B cell (primary cell): ENCODE measurements around the gene MTERF4. TPM values are rescaled to one million over a fixed set of nuclear protein-coding genes. Genes with fewer than 3 reads are reported as not detected.

Source experiments
- ATAC-seq: fragments of 200-7000 bp; cut with Tn5 transposase; one replicate; pipeline ENCODE4 v1.10.0; 2021; ENCODE audit warnings: low read depth, mild to moderate bottlenecking, moderate number of reproducible peaks, moderate library complexity
- CTCF ChIA-PET: fragments of 350-600 bp; sonication (Branson Sonifier 250); formaldehyde crosslinking; loops from one replicate; lab custom pipeline; 2021; ENCODE audit warnings: antibody characterized with exemption, inconsistent platforms; lab: Charles Lee
- POLR2A ChIA-PET: fragments of 350-600 bp; sonication (Branson Sonifier 250); formaldehyde crosslinking; loops from one replicate; lab custom pipeline; 2021; ENCODE audit warnings: antibody characterized with exemption; lab: Charles Lee
- DNase-seq: peaks from one replicate; pipeline ENCODE4 v3.0.0; 2013
- H2AFZ ChIP-seq: 2 replicates; pipeline ENCODE4 v1.6.1; 2012; ENCODE audit warnings: mild to moderate bottlenecking, low read depth, low read length; ENCODE audit not compliant: insufficient read depth, poor library complexity, severe bottlenecking
- H3K27ac ChIP-seq, 2 donors: 1 replicate in 1 of 2; 2 replicates in 1 of 2; pipeline ENCODE4 v1.5.1; 2012 to 2013; ENCODE audit warnings: low read length in 2 of 2, mild to moderate bottlenecking in 2 of 2, moderate library complexity in 1 of 2
- H3K27me3 ChIP-seq, 4 experiments: fragments of 200-600 bp in 1 of 4; sonication (generic) in 1 of 4; replicated peaks in 1 of 4; 1 replicate in 2 of 4; 2 replicates in 2 of 4; pipeline versions ENCODE4 v1.6.1 to v1.7.0; 2013 to 2016; ENCODE audit warnings: low read length in 3 of 4, mild to moderate bottlenecking in 2 of 4, mixed read lengths in 1 of 4, moderate library complexity in 1 of 4; ENCODE audit not compliant: insufficient read depth in 4 of 4, control insufficient read depth in 3 of 4; ENCODE audit errors: control extremely low read depth in 1 of 4
- H3K36me3 ChIP-seq, 2 experiments: replicated peaks in 1 of 2; 1 replicate in 1 of 2; 2 replicates in 1 of 2; pipeline versions ENCODE4 v1.6.1 to v1.7.1; 2013; ENCODE audit warnings: low read length in 1 of 2; ENCODE audit not compliant: insufficient read depth in 2 of 2, control insufficient read depth in 1 of 2; ENCODE audit errors: control extremely low read depth in 1 of 2, extremely low read depth in 1 of 2
- H3K4me1 ChIP-seq, 2 donors: fragments of 200-600 bp in 1 of 2; sonication (generic) in 1 of 2; 1 replicate in 1 of 2; 2 replicates in 1 of 2; pipeline versions ENCODE4 v1.5.1 to v1.6.1; 2013 to 2017; ENCODE audit warnings: low read length in 2 of 2; ENCODE audit not compliant: control insufficient read depth in 2 of 2, insufficient read depth in 2 of 2
- H3K4me2 ChIP-seq: replicated peaks from 2 replicates; pipeline ENCODE3; 2012; ENCODE audit warnings: mild to moderate bottlenecking, low read depth, low read length; ENCODE audit not compliant: poor library complexity, severe bottlenecking
- H3K4me3 ChIP-seq, 5 experiments: fragments of 200-600 bp in 1 of 5; sonication (generic) in 1 of 5; 1 replicate in 3 of 5; 2 replicates in 2 of 5; pipeline versions ENCODE4 v1.5.1 to v1.7.0; 2011 to 2016; ENCODE audit warnings: low read length in 4 of 5, mild to moderate bottlenecking in 4 of 5, low read depth in 2 of 5, control low read depth in 1 of 5, moderate library complexity in 1 of 5; ENCODE audit not compliant: insufficient read depth in 1 of 5; ENCODE audit errors: control extremely low read depth in 1 of 5, extremely low read depth in 1 of 5
- H3K79me2 ChIP-seq: fragments of 200-600 bp; sonication (generic); one replicate; pipeline ENCODE4 v1.6.0; 2016; ENCODE audit warnings: low read length; ENCODE audit not compliant: control insufficient read depth, insufficient read depth
- H3K9ac ChIP-seq: fragments of 200-600 bp; sonication (generic); 2 replicates; pipeline ENCODE4 v1.6.1; 2017; ENCODE audit warnings: mild to moderate bottlenecking, low read length, moderate library complexity
- H3K9me3 ChIP-seq, 3 donors: one replicate each; pipeline versions ENCODE4 v1.6.1 to v1.7.1; 2013; ENCODE audit warnings: low read length in 2 of 3; ENCODE audit not compliant: control insufficient read depth in 2 of 3, insufficient read depth in 1 of 3; ENCODE audit errors: control extremely low read depth in 1 of 3
- H4K20me1 ChIP-seq: 2 replicates; pipeline ENCODE4 v1.6.0; 2012; ENCODE audit warnings: mild to moderate bottlenecking, low read length; ENCODE audit not compliant: insufficient read depth, control insufficient read depth, poor library complexity, severe bottlenecking
- H3K27ac Mint-ChIP-seq: one replicate; pipeline ENCODE4 v1.8.0; 2021; ENCODE audit warnings: mixed read lengths
- H3K27me3 Mint-ChIP-seq: one replicate; pipeline ENCODE4 v1.8.0; 2021; ENCODE audit warnings: mixed read lengths
- H3K4me1 Mint-ChIP-seq: one replicate; pipeline ENCODE4 v1.8.0; 2021; ENCODE audit warnings: mixed read lengths
- H3K4me3 Mint-ChIP-seq: one replicate; pipeline ENCODE4 v1.8.0; 2021; ENCODE audit warnings: mixed read lengths
- H3K9me3 Mint-ChIP-seq: one replicate; pipeline ENCODE4 v1.8.0; 2022; ENCODE audit warnings: mixed read lengths; ENCODE audit not compliant: insufficient read depth
- EZH2 ChIP-seq: IDR thresholded peaks from 2 replicates; pipeline ENCODE4 v1.6.1; 2012; ENCODE audit warnings: borderline replicate concordance, low read depth, mild to moderate bottlenecking, moderate library complexity, low read length; ENCODE audit not compliant: insufficient read depth, poor library complexity, severe bottlenecking
- WGBS: methylation state at CpG from one replicate; pipeline ENCODE4 v1.1.5; 2013; ENCODE audit warnings: missing lambda C conversion rate; ENCODE audit not compliant: insufficient coverage; 5-methylcytosine and 5-hydroxymethylcytosine counted together
- intact Hi-C: fragments of 100-400 bp; cut with micrococcal nuclease; formaldehyde crosslinking; loops from one replicate; pipeline ENCODE4 v1.10.0; 2022
- polyA plus RNA-seq: library from polyadenylated mRNA; depleted of rRNA; stranded (reverse); fragments of >200 nt; gene quantifications from 2 replicates; pipeline ENCODE4 v1.2.3, GENCODE V29; 2012
- total RNA-seq, 2 donors: library from RNA; stranded (reverse); fragments of 120-200 nt in 1 of 2; gene quantifications; 1 replicate in 1 of 2; 2 replicates in 1 of 2; pipeline versions ENCODE4 v1.2.3 to v1.2.4, GENCODE V29; 2013 to 2022
- TF ChIP-seq, protein P1 (sequence below): fragments of 200-600 bp; IDR thresholded peaks from one replicate; pipeline ENCODE4 v1.8.0; 2022; ENCODE audit warnings: antibody characterized with exemption, mild to moderate bottlenecking

The MTERF4 gene
- total and polyA plus RNA-seq, 2 donors (not counting 1 experiment from before 2014, with no cell fraction given): 88.7 to 153 TPM

DNA sequence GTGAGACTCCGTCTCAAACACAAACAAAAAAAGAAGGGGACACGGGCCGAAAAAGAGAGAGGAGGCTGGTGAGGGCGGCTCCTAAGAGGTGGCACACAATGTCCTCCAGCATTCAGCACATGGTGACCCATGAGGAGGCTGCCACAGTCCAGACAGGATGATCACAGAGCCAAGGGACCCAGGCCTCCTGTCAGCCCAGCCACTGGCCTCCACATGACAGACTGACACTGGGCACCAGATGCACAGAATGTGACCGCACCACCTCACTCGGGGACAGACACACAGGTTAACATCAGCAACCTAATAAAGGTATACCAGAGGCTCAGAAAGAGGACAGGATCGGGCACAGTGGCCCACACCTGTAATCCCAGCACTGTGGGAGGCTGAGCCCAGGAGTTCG, 26.2 kb upstream of the MTERF4 start:
- H3K9me3 Mint-ChIP-seq: no peaks in the 10 kb centered on the region
- DNase-seq: no peak
- no peaks in the 10 kb centered on the region for H3K27me3 ChIP-seq
- H3K4me1 Mint-ChIP-seq: peaks cover 61% of the 10 kb centered on the region
- peak overlapping the region; percentile 99 for H3K27ac Mint-ChIP-seq
- CTCF ChIA-PET: no interaction called here
- H3K27ac ChIP-seq: peak overlapping the region; percentile 94 to 97
- TF ChIP-seq EZH2: no peak
- TF ChIP-seq, protein P1, sequence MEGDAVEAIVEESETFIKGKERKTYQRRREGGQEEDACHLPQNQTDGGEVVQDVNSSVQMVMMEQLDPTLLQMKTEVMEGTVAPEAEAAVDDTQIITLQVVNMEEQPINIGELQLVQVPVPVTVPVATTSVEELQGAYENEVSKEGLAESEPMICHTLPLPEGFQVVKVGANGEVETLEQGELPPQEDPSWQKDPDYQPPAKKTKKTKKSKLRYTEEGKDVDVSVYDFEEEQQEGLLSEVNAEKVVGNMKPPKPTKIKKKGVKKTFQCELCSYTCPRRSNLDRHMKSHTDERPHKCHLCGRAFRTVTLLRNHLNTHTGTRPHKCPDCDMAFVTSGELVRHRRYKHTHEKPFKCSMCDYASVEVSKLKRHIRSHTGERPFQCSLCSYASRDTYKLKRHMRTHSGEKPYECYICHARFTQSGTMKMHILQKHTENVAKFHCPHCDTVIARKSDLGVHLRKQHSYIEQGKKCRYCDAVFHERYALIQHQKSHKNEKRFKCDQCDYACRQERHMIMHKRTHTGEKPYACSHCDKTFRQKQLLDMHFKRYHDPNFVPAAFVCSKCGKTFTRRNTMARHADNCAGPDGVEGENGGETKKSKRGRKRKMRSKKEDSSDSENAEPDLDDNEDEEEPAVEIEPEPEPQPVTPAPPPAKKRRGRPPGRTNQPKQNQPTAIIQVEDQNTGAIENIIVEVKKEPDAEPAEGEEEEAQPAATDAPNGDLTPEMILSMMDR: no peak
- H3K9me3 ChIP-seq: peaks cover 0 to 12% (median 0%) of the 10 kb centered on the region in 3 donors
- peak overlapping the region; percentile 50 for H2AFZ ChIP-seq
- H4K20me1 ChIP-seq: no peaks in the 10 kb centered on the region
- ATAC-seq: no peak
- H3K4me2 ChIP-seq: peak overlapping the region; percentile 49
- H3K4me3 Mint-ChIP-seq: peak overlapping the region; percentile 78
- no peaks in the 10 kb centered on the region for H3K27me3 Mint-ChIP-seq
- no peak overlapping the region for H3K4me3 ChIP-seq
- 98% methylated on average over 5 of the region's 8 CpGs for WGBS
- peaks cover 4% of the 10 kb centered on the region for H3K79me2 ChIP-seq
- H3K9ac ChIP-seq: peak overlapping the region; percentile 48
- peaks cover 44 to 61% of the 10 kb centered on the region in 2 donors for H3K4me1 ChIP-seq
- H3K36me3 ChIP-seq: peaks cover 1 to 10% of the 10 kb centered on the region in 2 experiments
- intact Hi-C loops: no loop called here
- POLR2A ChIA-PET: interaction anchor here (2.0 kb wide), 2 partner anchors 17 to 26 kb away, joined by 5 to 8 read pairs; partner anchors contain the start of gene MTERF4

DNA sequence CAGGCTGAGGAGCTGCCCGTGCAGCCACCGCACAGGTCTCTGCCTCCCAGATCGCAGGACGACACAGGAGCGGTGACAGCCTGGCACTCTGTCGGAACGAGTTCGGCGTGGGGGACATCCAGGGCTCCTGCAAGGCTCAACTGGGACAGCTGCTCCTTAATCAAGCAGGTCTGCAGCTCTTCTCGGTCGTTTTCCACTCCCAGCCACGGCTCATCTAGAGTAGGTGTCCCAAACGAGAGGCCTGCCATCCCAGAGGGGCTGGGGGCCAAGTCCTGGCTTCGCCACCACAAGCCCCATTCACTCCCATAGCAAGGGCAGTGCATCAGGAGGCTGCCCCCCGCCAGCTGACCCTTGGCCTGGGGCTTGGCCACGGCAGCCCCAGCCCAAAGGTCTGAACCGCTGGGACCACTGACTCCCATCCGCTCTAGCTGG, 24.7 kb upstream of the MTERF4 start:
- Histone ChIP-seq H3K79me2 (peaks cover 4% of the 10 kb centered on the region), H3K27me3 (no peaks in the 10 kb centered on the region), H3K4me2 (peak overlapping the region; percentile 49), H3K9me3 (peaks cover 0 to 12% (median 0%) of the 10 kb centered on the region in 3 donors), H3K27ac (peak overlapping the region; percentile 94 to 97), H3K36me3 (peaks cover 1 to 19% of the 10 kb centered on the region in 2 experiments), H4K20me1 (no peaks in the 10 kb centered on the region), H2AFZ (no peak overlapping the region), H3K9ac (peak overlapping the region; percentile 4), H3K4me1 (peaks cover 44 to 61% of the 10 kb centered on the region in 2 donors), H3K4me3 (no peak overlapping the region)
- no peaks in the 10 kb centered on the region for H3K27me3 Mint-ChIP-seq
- ATAC-seq: no peak
- H3K4me3 Mint-ChIP-seq: peak overlapping the region; percentile 78
- peak overlapping the region; percentile 99 for H3K27ac Mint-ChIP-seq
- intact Hi-C loops: loop anchor here (1.0 to 2.0 kb wide), 4 partner anchors 15 to 48 kb away; partner anchors contain the start of genes MTERF4 and PPP1R7
- DNase-seq: no peak
- H3K9me3 Mint-ChIP-seq: no peaks in the 10 kb centered on the region
- no peak for TF ChIP-seq EZH2
- TF ChIP-seq, protein P1: no peak
- ChIA-PET POLR2A (interaction anchor here (0.8 to 2.0 kb wide), 4 partner anchors 17 to 188 kb away, joined by 3 to 9 read pairs (median 6); partner anchors contain the start of genes HDLBP, MTERF4, PASK and SEPTIN2), CTCF (no interaction called here)
- peaks cover 53% of the 10 kb centered on the region for H3K4me1 Mint-ChIP-seq
- WGBS: 95% methylated on average over 18 of the region's 18 CpGs
